ENCODE measurements around the gene SLC39A12. TPM values are rescaled to one million over a fixed set of nuclear protein-coding genes. Genes with fewer than 3 reads are reported as not detected.

The SLC39A12 gene
- total RNA-seq, 4 donors from 2014 or later = not detected

GRCh38 chr10:18021725-18022480 lies 70.2 kb downstream of the SLC39A12 start:
- H3K4me3 ChIP-seq = no peak overlapping the region
- intact Hi-C loops (cut with DNase I) = no loop called here
- WGBS = 44% methylated on average over 2 of the region's 2 CpGs
- no peaks in the 10 kb centered on the region for H3K36me3 ChIP-seq
- no peaks in the 10 kb centered on the region for H3K27me3 ChIP-seq
- TF ChIP-seq POLR2A (IDR thresholded peaks at IDR 0.05; ENCODE audit: low read depth) (no peak), EP300 (IDR thresholded peaks at IDR 0.05) (no peak), POLR2AphosphoS5 (IDR thresholded peaks at IDR 0.05) (no peak)
- TF ChIP-seq, protein P1, sequence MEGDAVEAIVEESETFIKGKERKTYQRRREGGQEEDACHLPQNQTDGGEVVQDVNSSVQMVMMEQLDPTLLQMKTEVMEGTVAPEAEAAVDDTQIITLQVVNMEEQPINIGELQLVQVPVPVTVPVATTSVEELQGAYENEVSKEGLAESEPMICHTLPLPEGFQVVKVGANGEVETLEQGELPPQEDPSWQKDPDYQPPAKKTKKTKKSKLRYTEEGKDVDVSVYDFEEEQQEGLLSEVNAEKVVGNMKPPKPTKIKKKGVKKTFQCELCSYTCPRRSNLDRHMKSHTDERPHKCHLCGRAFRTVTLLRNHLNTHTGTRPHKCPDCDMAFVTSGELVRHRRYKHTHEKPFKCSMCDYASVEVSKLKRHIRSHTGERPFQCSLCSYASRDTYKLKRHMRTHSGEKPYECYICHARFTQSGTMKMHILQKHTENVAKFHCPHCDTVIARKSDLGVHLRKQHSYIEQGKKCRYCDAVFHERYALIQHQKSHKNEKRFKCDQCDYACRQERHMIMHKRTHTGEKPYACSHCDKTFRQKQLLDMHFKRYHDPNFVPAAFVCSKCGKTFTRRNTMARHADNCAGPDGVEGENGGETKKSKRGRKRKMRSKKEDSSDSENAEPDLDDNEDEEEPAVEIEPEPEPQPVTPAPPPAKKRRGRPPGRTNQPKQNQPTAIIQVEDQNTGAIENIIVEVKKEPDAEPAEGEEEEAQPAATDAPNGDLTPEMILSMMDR (IDR thresholded peaks at IDR 0.05) = no peak
- no peak for DNase-seq (ENCODE audit: extremely low spot score)
- peaks cover 0 to 11% (median 3%) of the 10 kb centered on the region in 4 donors for H3K9me3 ChIP-seq
- H3K4me1 ChIP-seq = no peaks in the 10 kb centered on the region
- H3K27ac ChIP-seq (replicated peaks in 1 of 4) = no peak overlapping the region

DNA sequence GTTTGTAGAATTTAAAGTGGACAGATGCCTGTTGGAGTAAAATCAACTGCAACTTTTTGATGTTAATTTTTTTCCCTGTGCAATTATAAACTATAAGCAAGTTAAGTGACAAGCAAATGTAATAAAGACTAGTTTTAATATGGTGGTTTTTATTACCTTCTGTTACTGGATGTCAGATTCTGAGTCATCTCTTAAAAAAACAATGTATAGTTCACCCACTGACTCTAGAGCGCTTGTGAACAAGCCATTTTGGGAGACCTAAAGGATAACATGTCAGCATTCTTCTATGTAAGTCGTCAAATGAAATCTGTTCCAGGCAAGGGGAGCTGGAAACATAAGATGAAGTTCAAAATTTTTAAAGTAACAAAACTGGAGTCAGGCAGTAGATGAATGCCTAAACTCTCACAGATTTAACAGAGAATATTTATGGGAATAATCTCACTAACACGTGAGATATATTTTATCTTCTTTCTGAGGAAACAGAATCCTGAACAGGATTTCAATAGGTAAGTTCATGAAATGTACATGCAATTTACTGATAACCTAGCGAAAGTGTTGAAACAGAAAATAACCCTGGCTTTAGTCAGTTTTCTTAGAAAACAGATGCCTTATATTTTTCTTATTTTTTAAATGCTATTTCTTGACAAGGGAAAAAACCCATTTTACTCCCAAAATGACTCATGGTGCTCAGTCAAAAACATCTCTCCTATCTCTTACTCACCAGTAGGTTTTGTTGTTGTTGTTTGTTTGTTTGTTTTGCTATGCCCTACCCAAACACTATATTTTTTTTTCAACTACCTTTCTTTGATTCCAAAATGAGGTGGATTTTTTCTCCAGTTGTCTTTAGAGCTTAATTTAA lies 91.7 kb downstream of the SLC39A12 start:
- Histone ChIP-seq H3K4me3 (no peak overlapping the region), H3K4me1 (peaks cover 0 to 4% (median 2%) of the 10 kb centered on the region in 4 donors), H3K36me3 (no peaks in the 10 kb centered on the region), H3K27ac (replicated peaks in 1 of 4) (no peak overlapping the region), H3K27me3 (no peaks in the 10 kb centered on the region), H3K9me3 (no peaks in the 10 kb centered on the region)
- TF ChIP-seq POLR2AphosphoS5 (IDR thresholded peaks at IDR 0.05) (no peak), EP300 (IDR thresholded peaks at IDR 0.05) (no peak), POLR2A (IDR thresholded peaks at IDR 0.05; ENCODE audit: low read depth) (no peak)
- TF ChIP-seq, protein P1 (IDR thresholded peaks at IDR 0.05) = no peak
- no peak for DNase-seq (ENCODE audit: extremely low spot score)
- intact Hi-C loops (cut with DNase I) = no loop called here
- 55% methylated on average over 4 of the region's 4 CpGs for WGBS

DNA sequence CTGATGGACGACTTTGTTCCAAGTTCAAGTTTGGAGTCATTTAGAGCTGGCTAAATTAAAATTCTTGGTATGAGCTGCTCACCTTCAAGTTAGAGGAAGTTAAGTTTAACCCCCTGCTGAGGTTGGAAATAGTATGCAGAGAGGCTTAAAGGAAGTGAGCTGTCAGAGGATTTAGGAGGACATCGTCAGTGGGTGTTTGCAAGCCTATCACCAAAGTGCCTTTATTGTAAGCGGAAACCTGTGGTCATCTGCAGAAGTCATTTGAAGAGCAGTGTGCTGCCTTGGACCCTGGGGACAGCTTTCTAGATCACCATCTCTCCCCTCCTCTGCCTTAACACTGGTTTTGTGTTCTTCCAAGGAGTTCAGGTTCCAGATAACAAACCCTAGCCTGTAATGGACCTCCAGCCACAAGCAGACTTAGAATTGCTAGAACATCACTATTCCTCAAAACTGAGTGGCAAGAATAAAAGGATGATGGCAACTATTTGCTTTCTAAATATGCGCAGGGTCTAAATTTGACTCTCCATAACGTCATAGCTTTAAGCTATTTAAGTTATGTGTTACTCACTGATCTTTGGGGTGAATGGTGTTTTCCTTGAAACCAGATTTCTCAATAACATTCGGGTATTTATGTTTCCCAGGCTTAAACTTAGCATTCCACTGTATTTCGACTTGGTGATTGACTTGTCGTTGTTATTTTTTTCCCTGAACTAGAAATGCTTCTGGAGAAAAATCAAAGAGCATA lies 93.4 kb downstream of the SLC39A12 start:
- Histone ChIP-seq H3K9me3 (no peaks in the 10 kb centered on the region), H3K27me3 (no peaks in the 10 kb centered on the region), H3K4me3 (no peak overlapping the region), H3K36me3 (no peaks in the 10 kb centered on the region), H3K4me1 (peaks cover 0 to 4% (median 2%) of the 10 kb centered on the region in 4 donors), H3K27ac (replicated peaks in 1 of 4) (no peak overlapping the region)
- no peak for DNase-seq (ENCODE audit: extremely low spot score)
- WGBS = 81% methylated on average over 8 of the region's 8 CpGs
- intact Hi-C loops (cut with DNase I) = no loop called here
- TF ChIP-seq POLR2A (IDR thresholded peaks at IDR 0.05; ENCODE audit: low read depth) (no peak), EP300 (IDR thresholded peaks at IDR 0.05) (no peak), POLR2AphosphoS5 (IDR thresholded peaks at IDR 0.05) (no peak)
- TF ChIP-seq, protein P1 (IDR thresholded peaks at IDR 0.05) = no peak

- no peak for TF ChIP-seq POLR2AphosphoS5 (IDR thresholded peaks at IDR 0.05)
- TF ChIP-seq EP300 (IDR thresholded peaks at IDR 0.05) = no peak
- TF ChIP-seq, protein P1 (IDR thresholded peaks at IDR 0.05) = no peak
- TF ChIP-seq POLR2A (IDR thresholded peaks at IDR 0.05; ENCODE audit: low read depth) = no peak
- no peak for DNase-seq (ENCODE audit: extremely low spot score)
- no peaks in the 10 kb centered on the region for H3K27me3 ChIP-seq
- peaks cover 0 to 24% (median 13%) of the 10 kb centered on the region in 4 donors for H3K4me1 ChIP-seq
- H3K27ac ChIP-seq (replicated peaks in 1 of 4) = no peak overlapping the region
- intact Hi-C loops (cut with DNase I) = no loop called here
- no peaks in the 10 kb centered on the region for H3K36me3 ChIP-seq
- H3K4me3 ChIP-seq = no peak overlapping the region
- H3K9me3 ChIP-seq = no peaks in the 10 kb centered on the region
- WGBS = 29% methylated on average over 1 of the region's 1 CpG
Observed at GRCh38 chr10:18056583-18056982, 104.9 kb downstream of the SLC39A12 start.
